GM21529 (cell line): ENCODE measurements around the gene HLA-B.
"Not testable (repeated sequence)": the region's sequence is repeated elsewhere in the genome, so short reads cannot be mapped to it uniquely, and the experiment has no call there.

Experiments
- ATAC-seq: cut with Tn5 transposase; IDR thresholded peaks from one replicate; pipeline ENCODE4 v1.9.1; 2021; ENCODE audit not compliant: unreplicated experiment

The HLA-B gene

GRCh38 chr6:31385041-31385440 is 28.1 kb upstream of the HLA-B start:
- ATAC-seq = no peak

GRCh38 chr6:31383149-31383548 is 26.2 kb upstream of the HLA-B start:
- ATAC-seq = no peak

- no peak for ATAC-seq
Measured at GRCh38 chr6:31381666-31382065, 24.7 kb upstream of the HLA-B start.

GRCh38 chr6:31379850-31380249 is 22.9 kb upstream of the HLA-B start:
- no peak for ATAC-seq

GRCh38 chr6:31378721-31379103 is 21.7 kb upstream of the HLA-B start:
- no peak for ATAC-seq

- ATAC-seq = no peak
Measured at GRCh38 chr6:31378062-31378720, 21.2 kb upstream of the HLA-B start.

- ATAC-seq = no peak
Measured at GRCh38 chr6:31377029-31377428, 20.1 kb upstream of the HLA-B start.

GRCh38 chr6:31375699-31376098 is 18.7 kb upstream of the HLA-B start:
- no peak for ATAC-seq

- ATAC-seq = not testable (repeated sequence)
Measured at GRCh38 chr6:31374118-31374517, 17.1 kb upstream of the HLA-B start.

GRCh38 chr6:31368461-31368860 is 11.5 kb upstream of the HLA-B start:
- no peak for ATAC-seq

GRCh38 chr6:31366693-31367470 is 9.9 kb upstream of the HLA-B start:
- ATAC-seq = peak; percentile 72

- ATAC-seq = no peak
Measured at GRCh38 chr6:31365864-31366263, 8.9 kb upstream of the HLA-B start.

- no peak for ATAC-seq
Measured at GRCh38 chr6:31363811-31364210, 6.8 kb upstream of the HLA-B start.

- no peak for ATAC-seq
Measured at GRCh38 chr6:31362751-31363150, 5.8 kb upstream of the HLA-B start.

- ATAC-seq = no peak
Measured at GRCh38 chr6:31359581-31359980, 2.6 kb upstream of the HLA-B start.

GRCh38 chr6:31358302-31358701 is 1.3 kb upstream of the HLA-B start:
- no peak for ATAC-seq

GRCh38 chr6:31357886-31358285 is 907 bp upstream of the HLA-B start:
- no peak for ATAC-seq

GRCh38 chr6:31356216-31356945 is 598 bp downstream of the HLA-B start:
- ATAC-seq = peak; percentile 16

- no peak for ATAC-seq
Measured at GRCh38 chr6:31355583-31355948, 1.4 kb downstream of the HLA-B start.

- no peak for ATAC-seq
Measured at GRCh38 chr6:31354864-31355582, 2.0 kb downstream of the HLA-B start.

GRCh38 chr6:31354158-31354863 is 2.7 kb downstream of the HLA-B start:
- ATAC-seq = no peak
